Breast epithelium (tissue), 3 donors: ENCODE data around the gene TAS1R3.

Experiments
- POLR2AphosphoS5 ChIP-seq, 3 donors: sonication (generic); formaldehyde crosslinking; IDR thresholded peaks; one replicate each; pipeline ENCODE4 v1.6.1; 2017; ENCODE audit warnings: antibody characterized with exemption in 3 of 3
- TF ChIP-seq, protein P1 (sequence below), 3 donors: fragments of 450-650 bp; IDR thresholded peaks; one replicate each; pipeline ENCODE4 v1.5.1; 2016 to 2017; ENCODE audit warnings: antibody characterized with exemption in 3 of 3, mild to moderate bottlenecking in 3 of 3, moderate library complexity in 3 of 3

DNA sequence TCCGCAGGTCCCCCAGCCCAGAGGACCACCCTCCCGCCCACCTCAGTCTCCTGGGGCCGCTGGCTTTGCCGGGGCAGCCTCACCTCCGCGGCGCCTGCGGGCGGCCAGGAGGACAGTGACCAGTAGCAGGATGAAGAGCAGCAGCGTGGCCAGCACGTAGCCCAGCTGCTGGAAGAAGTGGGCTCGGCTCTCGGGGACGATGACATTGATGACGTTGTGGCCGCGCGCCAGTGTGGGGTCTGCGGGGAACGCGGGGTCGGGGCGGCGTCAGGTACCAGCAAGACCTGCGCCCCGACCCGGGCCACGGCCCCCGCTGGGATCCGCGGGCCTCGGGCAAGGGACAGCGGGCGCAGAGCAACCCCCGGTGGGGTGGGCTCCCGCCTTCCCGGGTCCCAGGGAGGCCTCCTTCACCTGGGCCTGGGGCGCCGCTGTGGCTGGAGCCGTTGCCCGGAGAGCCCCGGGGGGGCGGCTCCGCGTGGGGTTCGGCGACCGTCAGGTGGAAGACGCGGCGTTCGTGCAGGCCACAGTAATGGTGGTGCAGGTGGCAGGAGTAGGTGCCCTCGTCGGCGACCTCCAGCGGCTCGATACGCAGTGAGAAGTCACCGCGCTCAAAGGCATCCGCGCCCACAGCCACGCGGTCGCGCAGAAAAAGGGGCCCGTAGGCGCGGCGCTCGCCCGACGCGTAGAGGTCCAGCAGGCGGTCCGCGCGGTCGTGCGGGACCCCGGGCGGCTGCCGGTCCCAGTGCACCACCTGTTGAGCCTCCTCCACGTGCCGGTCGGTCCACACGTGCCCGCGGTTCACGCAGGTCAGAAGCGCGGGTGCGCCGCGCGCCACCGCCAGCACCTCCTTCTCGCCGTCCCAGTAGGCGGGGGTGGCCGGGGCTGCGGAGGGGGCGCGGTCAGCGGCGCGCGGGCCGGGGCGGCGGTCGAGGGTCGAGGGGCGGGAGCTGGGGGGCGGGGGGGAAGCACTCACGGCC lies 23.5 kb downstream of the TAS1R3 start:
- TF ChIP-seq, protein P1, sequence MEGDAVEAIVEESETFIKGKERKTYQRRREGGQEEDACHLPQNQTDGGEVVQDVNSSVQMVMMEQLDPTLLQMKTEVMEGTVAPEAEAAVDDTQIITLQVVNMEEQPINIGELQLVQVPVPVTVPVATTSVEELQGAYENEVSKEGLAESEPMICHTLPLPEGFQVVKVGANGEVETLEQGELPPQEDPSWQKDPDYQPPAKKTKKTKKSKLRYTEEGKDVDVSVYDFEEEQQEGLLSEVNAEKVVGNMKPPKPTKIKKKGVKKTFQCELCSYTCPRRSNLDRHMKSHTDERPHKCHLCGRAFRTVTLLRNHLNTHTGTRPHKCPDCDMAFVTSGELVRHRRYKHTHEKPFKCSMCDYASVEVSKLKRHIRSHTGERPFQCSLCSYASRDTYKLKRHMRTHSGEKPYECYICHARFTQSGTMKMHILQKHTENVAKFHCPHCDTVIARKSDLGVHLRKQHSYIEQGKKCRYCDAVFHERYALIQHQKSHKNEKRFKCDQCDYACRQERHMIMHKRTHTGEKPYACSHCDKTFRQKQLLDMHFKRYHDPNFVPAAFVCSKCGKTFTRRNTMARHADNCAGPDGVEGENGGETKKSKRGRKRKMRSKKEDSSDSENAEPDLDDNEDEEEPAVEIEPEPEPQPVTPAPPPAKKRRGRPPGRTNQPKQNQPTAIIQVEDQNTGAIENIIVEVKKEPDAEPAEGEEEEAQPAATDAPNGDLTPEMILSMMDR (IDR thresholded peaks at IDR 0.05): no peak
- no peak for TF ChIP-seq POLR2AphosphoS5 (IDR thresholded peaks at IDR 0.05)
